AG08395 (cell line): Measurements from ENCODE around the gene ANXA6.
A peak's percentile ranks its signal among the peaks of the same experiment; 100 is the strongest.

ENCODE experiments used
- DNase-seq: peaks from one replicate; pipeline ENCODE4 v3.0.0; 2012; ENCODE audit warnings: mixed read lengths, low spot score

ANXA6 gene

GRCh38 chr5:151081431-151082281 lies 75.9 kb downstream of the ANXA6 start:
- DNase-seq = no peak

- peak; percentile 98 for DNase-seq
These were observed 76.8 kb downstream of the ANXA6 start, which contains the start of gene TNIP1 for GRCh38 chr5:151080613-151081430. TNIP1 (minus strand) TSS chr5:151081034; CDS start chr5:151065095, 15,939 bp downstream.

GRCh38 chr5:151079838-151080612 lies 77.6 kb downstream of the ANXA6 start:
- no peak for DNase-seq

- DNase-seq = no peak
These were observed 78.9 kb downstream of the ANXA6 start for GRCh38 chr5:151078490-151079262.

GRCh38 chr5:151077967-151078366 lies 79.6 kb downstream of the ANXA6 start:
- no peak for DNase-seq

GRCh38 chr5:151077419-151077818 lies 80.2 kb downstream of the ANXA6 start:
- no peak for DNase-seq

GRCh38 chr5:151076616-151077015 lies 81.0 kb downstream of the ANXA6 start:
- DNase-seq = no peak

GRCh38 chr5:151075698-151076331 lies 81.8 kb downstream of the ANXA6 start:
- peak; percentile 54 for DNase-seq

- DNase-seq = no peak
These were observed 83.0 kb downstream of the ANXA6 start for GRCh38 chr5:151074557-151074956.

- DNase-seq = no peak
These were observed 84.3 kb downstream of the ANXA6 start for GRCh38 chr5:151073280-151073679.

GRCh38 chr5:151072630-151073025 lies 85.0 kb downstream of the ANXA6 start:
- DNase-seq = peak; percentile 55

- DNase-seq = peak; percentile 33
These were observed 85.5 kb downstream of the ANXA6 start for GRCh38 chr5:151071848-151072629.

GRCh38 chr5:151071021-151071420 lies 86.6 kb downstream of the ANXA6 start:
- DNase-seq = no peak

- peak; percentile 29 for DNase-seq
These were observed 87.1 kb downstream of the ANXA6 start for GRCh38 chr5:151070449-151070848.

GRCh38 chr5:151068433-151069197 lies 89.0 kb downstream of the ANXA6 start:
- DNase-seq = peak; percentile 37

GRCh38 chr5:151067632-151068432 lies 89.7 kb downstream of the ANXA6 start:
- no peak for DNase-seq

- no peak for DNase-seq
These were observed 90.7 kb downstream of the ANXA6 start for GRCh38 chr5:151066920-151067319.

GRCh38 chr5:151065609-151066008 lies 92.0 kb downstream of the ANXA6 start:
- DNase-seq = no peak
